ENCODE measurements around the gene FNDC4.

FNDC4 gene

DNA sequence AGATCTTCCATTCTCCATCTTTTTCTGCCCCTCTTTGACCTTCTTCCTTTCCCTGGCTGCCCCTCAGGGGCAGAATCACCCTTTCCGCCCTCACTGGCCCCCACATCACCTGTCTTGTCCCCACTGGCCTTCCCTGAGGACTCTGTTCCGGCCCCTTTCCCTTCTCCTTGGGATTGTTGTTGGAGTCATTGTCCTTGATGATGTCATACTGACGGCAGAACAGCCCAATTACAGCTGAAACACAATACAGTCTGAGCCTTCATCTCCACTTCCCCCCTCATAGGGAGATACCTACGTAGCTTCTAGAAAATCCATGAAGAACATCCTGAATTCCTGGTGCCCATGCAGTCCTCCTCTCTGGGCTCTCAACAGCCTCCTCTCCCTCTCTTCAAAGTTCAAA lies 2.4 kb downstream of the FNDC4 start:
- no peak for DNase-seq

GRCh38 chr2:27489498-27490397 lies 5.3 kb downstream of the FNDC4 start, which contains the start of gene IFT172:
Gene IFT172, minus strand, starts transcription at chr2:27489743. Its CDS starts 90 bp downstream, at chr2:27489653.
- peak; percentile 99 for DNase-seq

DNA sequence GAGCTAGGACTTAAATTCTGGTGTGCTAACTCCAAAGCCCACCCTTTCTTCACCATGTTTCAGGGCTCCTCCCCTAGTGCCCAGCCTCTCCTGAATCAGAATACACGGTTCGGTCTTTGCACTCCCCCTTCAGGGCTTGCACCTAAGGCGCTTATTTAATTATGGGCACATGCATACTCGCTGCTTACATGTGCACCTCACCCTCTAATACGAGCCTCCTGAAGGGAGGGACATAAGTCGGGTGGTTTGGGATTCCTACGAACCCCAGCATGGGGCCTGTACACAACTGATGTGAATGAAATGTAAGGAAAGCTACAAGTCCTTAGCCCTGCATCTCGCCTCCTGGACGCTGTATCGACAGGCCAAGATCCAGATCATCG lies 5.9 kb downstream of the FNDC4 start:
- DNase-seq, result no peak

DNA sequence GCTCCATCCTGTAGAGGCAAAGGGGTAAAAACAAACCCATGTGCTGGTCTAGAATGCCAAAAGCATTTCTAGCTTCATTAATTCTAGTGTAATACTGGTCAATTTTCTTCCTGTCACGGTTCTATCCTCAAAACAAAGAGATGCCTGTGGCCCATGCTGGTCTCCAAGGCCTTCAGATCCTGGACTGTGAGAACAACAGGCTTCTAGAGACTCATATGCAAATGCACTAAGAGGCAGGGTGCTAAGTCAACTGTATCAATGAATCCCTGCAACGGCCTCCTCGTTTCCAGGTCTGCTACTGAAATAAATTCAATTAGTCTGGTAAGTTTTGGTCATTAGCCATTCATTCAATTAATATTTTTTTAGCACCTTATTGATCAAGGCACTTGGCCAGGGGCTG lies 9.5 kb downstream of the FNDC4 start:
- no peak for DNase-seq

DNA sequence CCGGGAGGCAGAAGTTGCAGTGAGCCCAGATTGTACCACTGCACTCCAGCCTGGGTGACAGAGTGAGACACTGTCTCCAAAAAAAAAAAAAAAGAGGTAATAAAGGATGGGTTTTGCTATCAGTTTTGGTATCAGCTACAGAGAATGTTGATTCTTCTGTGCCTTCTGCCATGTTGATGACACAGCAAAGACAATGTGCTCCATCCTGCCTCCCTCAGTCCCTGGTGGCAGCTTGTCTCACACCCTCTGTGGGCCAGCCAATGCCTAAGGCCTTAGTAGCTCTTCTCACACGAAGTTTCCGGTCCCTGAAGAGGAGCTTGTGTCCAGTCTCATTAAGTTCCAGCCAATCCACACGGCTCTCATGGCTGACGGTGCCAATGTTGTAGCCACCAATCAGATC lies 23.0 kb downstream of the FNDC4 start:
- no peak for DNase-seq

DNA sequence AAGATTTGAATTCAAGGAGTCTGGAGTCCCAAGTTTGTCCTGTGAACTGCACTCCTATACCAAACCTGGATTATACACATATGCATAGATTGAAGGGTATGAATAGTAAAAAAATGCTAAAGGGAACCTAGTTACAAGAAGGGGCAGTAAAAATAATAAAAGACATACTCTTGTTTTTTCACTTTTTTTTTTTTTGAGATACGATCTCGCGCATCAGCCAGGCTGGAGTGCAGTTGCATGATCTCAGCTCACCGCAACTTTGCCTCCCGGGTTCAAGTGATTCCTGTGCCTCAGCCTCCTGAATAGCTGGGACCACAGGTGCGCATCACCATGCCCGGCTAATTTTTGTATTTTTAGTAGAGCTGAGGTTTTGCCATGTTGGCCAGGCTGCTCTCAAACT lies 30.6 kb downstream of the FNDC4 start:
- DNase-seq, result no peak

DNA sequence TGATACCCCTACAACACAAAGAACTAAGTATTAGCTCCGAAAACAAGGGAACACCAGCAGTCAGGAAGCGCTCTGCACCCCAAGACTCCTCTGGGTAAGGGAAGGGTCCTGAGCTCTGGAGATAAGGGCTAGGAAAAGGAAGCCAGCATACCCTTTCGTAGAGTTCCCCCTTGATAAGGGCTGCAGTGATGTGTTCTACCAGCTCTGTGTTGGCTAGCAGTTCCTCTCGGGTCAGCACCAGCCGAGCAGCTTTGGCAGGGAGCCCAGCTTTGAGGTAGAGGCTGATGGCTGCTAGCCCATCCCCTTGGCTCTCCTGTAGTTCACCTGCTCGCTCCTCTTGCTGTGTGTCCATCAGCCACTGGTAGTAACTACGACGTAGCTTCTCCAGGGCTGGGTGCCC lies 33.9 kb downstream of the FNDC4 start:
- no peak for DNase-seq

DNA sequence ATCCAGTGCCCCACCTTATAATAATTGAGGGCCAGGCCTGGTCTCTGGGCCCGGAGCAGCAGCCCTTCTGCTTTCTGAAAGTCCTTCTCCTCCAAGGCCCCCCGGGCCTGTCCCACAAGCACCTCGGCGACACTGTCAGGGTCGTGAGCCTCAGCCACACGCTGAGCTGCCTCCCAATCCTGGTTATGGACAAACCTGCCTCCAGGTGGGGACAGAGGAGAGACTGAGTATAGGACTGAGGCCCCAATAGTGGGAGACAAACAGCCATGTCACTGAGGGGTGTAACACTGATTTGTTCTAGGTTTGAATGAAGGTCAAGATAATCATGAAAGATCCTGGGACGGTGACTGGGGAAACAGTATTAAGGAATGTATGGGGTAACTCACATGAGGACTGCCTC lies 41.0 kb downstream of the FNDC4 start:
- DNase-seq, result no peak

DNA sequence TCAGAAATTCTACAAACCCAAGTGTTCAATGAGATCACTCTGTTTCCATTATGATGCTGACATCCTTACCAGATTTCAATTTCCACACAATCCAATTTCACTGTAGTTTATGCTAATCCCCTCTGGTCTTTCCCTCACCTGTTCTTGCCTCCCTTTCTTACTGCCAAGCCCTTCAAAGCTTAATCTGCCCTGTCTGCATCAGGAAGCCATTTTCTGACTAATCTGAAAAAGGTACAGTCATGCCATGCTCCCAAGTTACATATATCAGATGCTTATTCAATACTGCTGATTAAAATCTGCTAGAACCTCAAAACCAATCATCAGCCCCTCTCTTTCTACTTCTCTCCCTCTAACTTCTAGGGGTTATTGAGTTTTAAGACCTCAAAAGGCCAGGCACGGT lies 43.9 kb downstream of the FNDC4 start:
- DNase-seq, result no peak

DNA sequence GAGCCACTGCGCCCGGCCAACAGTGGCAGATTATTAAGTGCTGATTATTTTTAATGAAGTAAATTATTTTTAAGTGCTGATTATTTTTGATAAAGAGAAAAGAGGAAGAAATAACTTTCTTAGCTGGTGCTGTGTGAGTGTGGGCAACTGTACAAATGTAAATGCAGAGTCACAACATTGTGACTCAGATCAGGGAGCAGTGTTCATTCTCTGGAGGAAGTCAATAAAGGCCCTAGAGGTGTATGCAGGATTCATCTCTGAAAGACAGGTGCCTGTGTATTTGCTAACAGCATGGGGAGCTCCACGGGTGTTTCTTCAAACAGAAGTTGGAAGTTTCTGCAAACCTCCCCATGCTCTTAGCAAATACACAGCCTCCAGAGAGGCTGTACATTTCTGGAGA lies 46.6 kb downstream of the FNDC4 start:
- no peak for DNase-seq

DNA sequence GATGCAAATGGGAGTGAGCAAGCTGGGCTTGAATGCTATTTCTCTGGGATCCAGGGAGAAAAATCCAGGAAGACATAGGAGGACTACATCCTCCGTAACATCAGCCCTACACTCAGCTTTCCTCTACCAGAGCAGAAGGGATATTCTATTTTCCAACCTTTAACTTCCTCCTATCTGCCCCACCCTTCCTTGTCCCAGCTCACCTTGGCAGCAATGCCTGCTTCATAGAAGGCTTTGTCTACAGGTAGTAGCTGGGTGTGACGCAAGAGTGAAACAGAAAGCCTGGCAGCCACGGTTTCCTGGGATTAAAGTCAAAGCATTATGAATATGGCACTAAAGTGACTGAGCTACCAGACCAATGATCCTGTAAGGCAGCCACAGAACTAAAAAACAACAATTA lies 48.9 kb downstream of the FNDC4 start:
- DNase-seq, result peak; percentile 12

DNA sequence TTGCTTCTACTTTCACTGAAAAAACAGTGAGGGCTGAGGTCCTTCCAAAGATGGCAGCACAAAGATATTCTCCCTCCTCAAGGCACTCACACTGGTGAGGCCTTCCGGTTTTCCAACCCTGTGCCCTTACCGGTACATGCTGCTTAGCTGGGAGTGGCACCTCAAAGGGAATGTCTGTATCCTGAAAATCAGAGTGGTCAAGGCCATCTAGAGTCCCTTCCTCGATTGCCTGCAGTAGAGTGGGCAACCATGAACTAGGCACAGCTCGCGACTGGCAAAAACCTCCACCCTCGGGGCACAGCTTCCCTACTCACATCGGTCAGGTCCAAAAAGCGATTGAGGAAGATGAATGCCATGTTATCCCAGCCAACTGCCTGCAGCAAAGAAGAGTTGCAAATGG lies 49.4 kb downstream of the FNDC4 start:
- DNase-seq, result no peak

- DNase-seq, result no peak
Observed at GRCh38 chr2:27445155-27445554, 49.8 kb downstream of the FNDC4 start.

DNA sequence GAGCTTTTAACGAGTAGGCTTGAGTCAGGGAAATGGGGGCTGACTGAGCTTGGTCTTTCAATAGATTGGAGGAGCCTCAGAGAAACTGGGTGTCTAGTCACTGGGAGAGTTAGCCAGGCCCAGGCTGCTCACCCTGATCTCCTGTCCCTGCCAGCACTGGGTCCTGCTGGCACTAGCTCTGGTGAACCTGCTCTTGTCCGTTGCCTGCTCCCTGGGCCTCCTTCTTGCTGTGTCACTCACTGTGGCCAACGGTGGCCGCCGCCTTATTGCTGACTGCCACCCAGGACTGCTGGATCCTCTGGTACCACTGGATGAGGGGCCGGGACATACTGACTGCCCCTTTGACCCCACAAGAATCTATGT lies 52.1 kb downstream of the FNDC4 start:
- no peak for DNase-seq

GRCh38 chr2:27441958-27442919 lies 52.8 kb downstream of the FNDC4 start, which contains the start of gene KRTCAP3:
Gene KRTCAP3, plus strand, starts transcription at chr2:27442381. Its CDS starts 32 bp downstream, at chr2:27442413.
- no peak for DNase-seq
